GM12878 (cell line): ENCODE measurements around the gene UBTF. TPM values are rescaled to one million over a fixed set of nuclear protein-coding genes. Genes with fewer than 3 reads are reported as not detected.

Source experiments
- BCLAF1 ChIP-seq: fragments of 450-650 bp; IDR thresholded peaks from 2 replicates; pipeline ENCODE4 v1.6.1; 2017; ENCODE audit warnings: antibody characterized with exemption, mild to moderate bottlenecking, moderate library complexity
- BHLHE40 ChIP-seq, 2 experiments: fragments of 450-650 bp in 1 of 2; IDR thresholded peaks; 2 replicates each; pipeline ENCODE4 v1.6.1; 2011 to 2017; ENCODE audit warnings: low read depth in 2 of 2, borderline replicate concordance in 1 of 2, improper control_type of control experiment in 1 of 2, low read length in 1 of 2, mild to moderate bottlenecking in 1 of 2
- CTCF ChIP-seq, 3 experiments: IDR thresholded peaks in 2 of 3; conservative IDR thresholded peaks in 1 of 3; 2 replicates each; pipeline ENCODE4 v1.5.1; 2011; ENCODE audit warnings: low read depth in 3 of 3, low read length in 3 of 3, mild to moderate bottlenecking in 3 of 3, control low read depth in 2 of 3, moderate library complexity in 2 of 3, inconsistent platforms in 1 of 3, mixed read lengths in 1 of 3; ENCODE audit not compliant: control insufficient read depth in 2 of 3, insufficient read depth in 1 of 3; ENCODE audit errors: extremely low read depth in 1 of 3
- E2F4 ChIP-seq: IDR thresholded peaks from 2 replicates; pipeline ENCODE4 v1.6.1; 2012; ENCODE audit warnings: low read depth, low read length, improper control_type of control experiment
- GATAD2B ChIP-seq: fragments of 450-650 bp; conservative IDR thresholded peaks from 2 replicates; pipeline ENCODE4 v1.6.1; 2017; ENCODE audit warnings: low read depth, mild to moderate bottlenecking, moderate library complexity
- HCFC1 ChIP-seq: fragments of 150-350 bp; IDR thresholded peaks from 2 replicates; pipeline ENCODE4 v1.6.1; 2014; ENCODE audit warnings: low read length
- MLLT1 ChIP-seq: fragments of 450-650 bp; IDR thresholded peaks from 2 replicates; pipeline ENCODE4 v1.6.1; 2016; ENCODE audit warnings: mild to moderate bottlenecking
- NR2C1 ChIP-seq: fragments of 450-650 bp; IDR thresholded peaks from 2 replicates; pipeline ENCODE4 v1.6.1; 2017; ENCODE audit warnings: antibody characterized with exemption, mild to moderate bottlenecking, moderate library complexity
- RB1 ChIP-seq: fragments of 450-650 bp; formaldehyde crosslinking; IDR thresholded peaks from 2 replicates; pipeline ENCODE4 v1.6.1; 2017; ENCODE audit warnings: mild to moderate bottlenecking, borderline replicate concordance
- RELA ChIP-seq: fragments of 450-650 bp; IDR thresholded peaks from 2 replicates; pipeline ENCODE4 v1.8.0; 2014; ENCODE audit warnings: borderline replicate concordance; ENCODE audit not compliant: partially characterized antibody
- TBL1XR1 ChIP-seq: IDR thresholded peaks from 2 replicates; pipeline ENCODE4 v1.6.1; 2012; ENCODE audit warnings: low read depth, low read length, improper control_type of control experiment
- ZBTB33 ChIP-seq: fragments of 450-650 bp; IDR thresholded peaks from 2 replicates; pipeline ENCODE4 v1.6.1; 2017; ENCODE audit warnings: mild to moderate bottlenecking
- ZNF24 ChIP-seq: fragments of 450-650 bp; IDR thresholded peaks from 2 replicates; pipeline ENCODE4 v1.6.1; 2017; ENCODE audit warnings: antibody characterized with exemption, mild to moderate bottlenecking
- ZNF687 ChIP-seq: fragments of 450-650 bp; IDR thresholded peaks from 2 replicates; pipeline ENCODE4 v1.6.1; 2017; ENCODE audit warnings: mild to moderate bottlenecking, moderate library complexity
- polyA plus RNA-seq, 11 experiments: library from polyadenylated mRNA; depleted of rRNA in 4 of 11; unstranded in 6 of 11; stranded (reverse) in 5 of 11; fragments of >200 nt; fragmentation: Nextera tagmentation in 4 of 11; fragmentation: Illumina TruSeq in 1 of 11; extraction: Ambion mirVana in 4 of 11; extraction: Trizol in 1 of 11; gene quantifications; 1 replicate in 1 of 11; 2 replicates in 10 of 11; pipeline versions ENCODE4 v1.2.1 to v1.2.3, GENCODE V29; 2011 to 2016; ENCODE audit warnings: inconsistent platforms in 2 of 11, missing spikeins in 2 of 11, low read depth in 1 of 11
- total RNA-seq, 4 experiments: library from RNA; depleted of rRNA in 3 of 4; stranded (reverse); fragments of >200 nt in 3 of 4; fragmentation: Illumina TruSeq in 1 of 4; extraction: Trizol in 1 of 4; gene quantifications; 2 replicates each; pipeline versions ENCODE4 v1.2.1 to v1.2.3, GENCODE V29; 2013 to 2021

Gene UBTF
- total and polyA plus RNA-seq, 10 of the 15 experiments (the other 5 are each of a cell fraction or from before 2014, with no cell fraction given): 2.2 to 124 (median 79.6) TPM

- TF ChIP-seq ZNF687: 0 out of 2 replicates have a peak, but pooled peaks have one; percentile 34
- no peak; a peak in 1 of 4 replicates for TF ChIP-seq BHLHE40 (IDR thresholded peaks at IDR 0.05; ENCODE audit: borderline replicate concordance in 1 of 2, low read depth in 2 of 2, low read length in 1 of 2)
- no peak for TF ChIP-seq MLLT1
- TF ChIP-seq E2F4: no peak
- peak; percentile 69; the same call in 1 of the 2 replicates for TF ChIP-seq GATAD2B
- TF ChIP-seq RELA: no peak
- no peak for TF ChIP-seq NR2C1
- TF ChIP-seq BCLAF1: no peak
- no peak for TF ChIP-seq ZNF24
- TF ChIP-seq RB1: no peak
- TF ChIP-seq CTCF (IDR thresholded peaks at IDR 0.05 in 2 of 3, conservative IDR thresholded peaks at IDR 0.05 in 1 of 3; ENCODE audit: control insufficient read depth in 2 of 3, extremely low read depth in 1 of 3, insufficient read depth in 1 of 3, low read depth in 3 of 3, low read length in 3 of 3): peak in 2 of 3 experiments; percentile 13 to 19; a peak in 2 of 6 replicates
- TF ChIP-seq ZBTB33: peak; percentile 75; the same call in 1 of the 2 replicates
- no peak for TF ChIP-seq HCFC1
- no peak for TF ChIP-seq TBL1XR1
These were observed 2.8 kb upstream of the UBTF start (continued) for GRCh38 chr17:44222112-44222869.
